Endometrial microvascular endothelial cells (primary cell): ENCODE data around the gene NELFA. TPM values are rescaled to one million over a fixed set of nuclear protein-coding genes. Genes with fewer than 3 reads are reported as not detected.
"Not testable (repeated sequence)": the region's sequence is repeated elsewhere in the genome, so short reads cannot be mapped to it uniquely, and the experiment has no call there.

ENCODE experiments used
- in situ Hi-C: cut with HindIII; loops from 2 replicates; pipeline ENCODE4 v1.10.0; 2017; ENCODE audit warnings: low sequenced_read_pairs, low pct_unique_long_range_greater_than_20kb; ENCODE audit errors: inconsistent ontology term
- total RNA-seq: library from RNA; depleted of rRNA; stranded (reverse); fragments of >200 nt; gene quantifications from one replicate; pipeline ENCODE4 v1.2.3, GENCODE V29; 2015; ENCODE audit errors: inconsistent ontology term

Gene NELFA
- total RNA-seq, 1 donor from 2014 or later = 27.2 TPM

DNA sequence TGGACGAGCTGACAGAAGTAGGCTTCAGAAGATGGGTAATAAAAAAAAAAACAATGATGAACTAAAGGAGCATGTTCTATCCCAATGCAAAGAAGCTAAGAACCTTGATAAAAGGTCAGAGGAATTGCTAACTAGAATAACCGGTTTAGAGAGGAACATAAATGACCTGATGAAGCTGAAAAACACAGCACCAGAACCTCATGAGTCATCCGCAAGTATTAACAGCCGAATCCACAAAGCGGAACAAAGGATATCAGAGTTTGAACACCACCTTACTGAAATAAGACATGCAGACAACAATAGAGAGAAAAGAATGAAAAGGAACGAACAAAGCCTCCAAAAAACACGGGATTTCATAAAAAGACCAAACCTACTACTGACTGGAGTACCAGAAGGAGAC is 10.5 kb downstream of the NELFA start:
- in situ Hi-C loops = no loop called here

DNA sequence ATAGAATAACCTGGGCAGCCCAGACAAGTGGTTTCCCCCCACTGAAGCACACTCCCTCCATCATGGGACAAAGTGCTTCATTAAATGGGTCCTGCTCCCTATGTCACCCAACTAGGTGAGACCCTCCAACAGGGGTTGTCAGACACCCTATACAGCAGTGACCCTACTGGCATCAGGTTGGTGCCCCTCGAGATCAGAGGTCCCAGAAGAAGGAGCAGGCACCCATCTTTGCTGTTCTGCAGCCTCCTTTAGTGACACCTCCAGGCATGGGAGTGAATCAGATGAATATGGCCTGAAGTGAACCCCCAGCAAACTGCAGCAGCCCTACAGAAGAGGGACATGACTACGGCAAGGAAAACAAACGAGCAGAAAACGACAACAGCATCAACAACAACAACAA is 11.1 kb downstream of the NELFA start:
- in situ Hi-C loops = no loop called here

GRCh38 chr4:1996866-1997611 is 11.7 kb downstream of the NELFA start:
- in situ Hi-C loops = no loop called here

- in situ Hi-C loops = no loop called here
These were observed 13.8 kb downstream of the NELFA start for GRCh38 chr4:1994938-1995337.

- in situ Hi-C loops = not testable (repeated sequence)
These were observed 14.9 kb downstream of the NELFA start for GRCh38 chr4:1993718-1994516.

- in situ Hi-C loops = no loop called here
These were observed 15.6 kb downstream of the NELFA start for GRCh38 chr4:1993169-1993516.

DNA sequence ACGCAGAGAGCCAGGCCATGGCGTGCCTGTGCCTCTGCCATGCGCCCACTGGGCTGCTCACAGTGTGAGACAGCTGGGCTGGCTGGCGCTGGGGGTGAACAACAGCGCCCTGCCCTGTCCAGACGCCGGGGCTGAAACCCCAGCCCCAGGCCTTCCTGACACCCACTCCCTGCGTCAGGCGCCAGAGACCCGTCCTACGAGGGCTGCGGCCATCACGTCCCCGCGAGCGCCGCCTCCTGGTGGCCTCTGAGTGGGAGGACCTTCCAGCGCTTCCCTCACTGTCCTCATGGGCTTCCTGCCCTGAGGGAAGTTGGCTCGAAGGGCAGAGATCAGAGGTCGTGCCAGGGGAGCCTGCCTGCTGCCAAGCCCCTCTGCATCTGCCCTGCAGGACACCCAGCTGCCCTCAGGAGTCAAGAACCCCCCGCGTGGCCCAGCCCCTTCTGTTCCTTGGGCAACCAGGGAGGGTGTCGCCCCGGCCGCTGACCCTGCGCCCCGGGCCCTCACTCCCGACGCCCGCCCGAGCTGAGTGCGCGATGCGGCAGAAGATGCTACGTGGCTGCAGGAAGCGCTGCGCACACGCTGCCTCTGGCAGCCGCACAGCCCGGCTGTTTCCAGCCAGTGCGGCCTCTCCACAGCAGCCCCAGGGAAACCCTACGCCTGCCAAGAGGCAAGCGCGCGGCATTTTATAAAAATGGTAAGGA is 16.2 kb downstream of the NELFA start:
- in situ Hi-C loops = no loop called here

DNA sequence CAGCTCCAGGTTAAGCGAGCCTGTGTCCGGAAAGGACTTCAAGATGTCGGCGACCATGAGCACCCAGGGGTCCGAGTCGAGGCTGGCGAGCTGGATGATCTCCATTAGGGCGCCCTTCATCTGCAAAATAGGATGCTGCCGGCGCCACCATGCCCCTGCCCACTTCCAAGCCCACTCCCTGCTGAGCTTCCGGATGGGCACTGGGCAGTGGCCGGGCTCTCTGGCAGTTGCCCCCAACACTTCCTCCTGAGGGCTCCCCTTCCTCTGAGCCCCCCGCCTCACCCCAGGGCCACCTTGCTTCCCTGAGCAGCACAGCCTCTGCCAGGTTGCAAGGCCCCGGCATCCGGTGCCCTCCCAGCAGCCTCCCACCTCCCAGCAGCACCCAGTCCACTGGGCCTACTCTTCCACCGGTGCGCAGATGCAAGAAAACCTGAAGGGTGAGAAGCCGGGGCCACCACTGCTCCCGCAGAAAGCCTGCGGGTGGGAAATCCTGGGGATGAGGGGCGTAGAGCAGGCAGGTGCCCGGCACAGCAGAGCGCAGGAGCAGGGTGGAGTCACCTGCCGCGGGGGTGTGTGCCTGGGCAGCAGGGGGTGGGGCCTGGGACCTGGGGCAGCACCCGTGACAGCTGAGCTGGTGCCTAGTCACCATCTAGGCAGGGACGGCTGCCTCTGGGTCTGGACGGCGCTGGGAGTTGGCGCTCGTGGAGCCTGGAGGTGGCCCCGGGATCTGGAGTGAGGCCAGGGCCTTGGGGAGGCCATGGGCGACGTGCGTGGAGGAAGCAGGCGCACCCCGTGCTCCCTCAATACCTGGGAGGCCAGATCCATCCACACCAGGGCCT is 17.0 kb downstream of the NELFA start:
- in situ Hi-C loops = no loop called here

DNA sequence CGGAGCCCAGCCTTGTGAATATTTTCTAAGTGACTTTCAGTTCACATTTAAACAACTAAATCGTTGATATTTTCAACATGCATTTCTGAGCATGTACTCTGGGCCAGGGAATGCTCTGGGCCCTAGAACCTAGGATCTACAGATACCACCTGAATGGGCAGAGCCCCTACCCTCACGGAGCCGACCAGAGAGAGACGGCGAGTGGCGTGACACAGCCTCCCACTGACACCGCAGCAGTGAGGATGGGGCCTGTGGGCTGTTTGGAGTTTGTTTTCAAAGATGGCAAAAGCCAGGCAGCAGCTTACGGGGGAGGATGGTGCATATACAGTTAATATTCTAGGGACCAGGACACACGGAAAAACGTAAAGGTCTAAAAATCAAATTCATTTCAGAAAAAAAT is 17.7 kb downstream of the NELFA start:
- in situ Hi-C loops = no loop called here

DNA sequence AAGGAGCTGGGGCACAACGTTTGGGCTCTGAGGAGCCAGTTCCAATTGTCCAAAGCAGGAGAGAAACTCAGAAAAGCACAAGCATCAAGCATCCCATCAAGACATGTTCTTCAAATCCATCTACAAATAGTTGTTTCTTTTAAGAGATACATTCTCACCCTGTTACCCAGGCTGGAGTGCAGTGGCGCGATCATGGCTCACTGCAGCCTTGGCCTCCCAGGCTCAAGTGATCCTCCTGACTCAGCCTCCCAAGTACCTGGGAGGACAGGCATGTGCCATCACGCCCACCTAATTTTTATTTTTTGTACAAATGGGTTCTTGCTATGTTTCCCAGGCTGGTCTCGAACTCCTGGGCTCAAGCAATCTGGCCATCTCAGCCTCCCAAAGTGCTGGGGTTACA is 18.1 kb downstream of the NELFA start:
- in situ Hi-C loops = no loop called here

DNA sequence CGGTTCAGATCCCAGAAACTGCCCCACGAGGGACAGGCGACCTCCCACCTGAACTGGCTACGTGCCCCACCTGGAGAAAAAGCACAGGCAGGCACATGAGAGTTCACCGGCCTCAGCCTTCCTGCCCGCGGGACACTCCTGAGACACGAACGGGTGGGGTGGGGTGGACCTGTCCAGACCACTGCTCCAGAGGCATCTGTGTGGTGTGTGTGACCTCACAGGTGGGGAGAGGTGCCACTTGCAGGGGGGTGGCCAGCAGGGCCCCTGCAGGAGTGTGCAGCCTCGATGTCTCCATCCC is 18.5 kb downstream of the NELFA start:
- in situ Hi-C loops = no loop called here

GRCh38 chr4:1989533-1990347 is 19.0 kb downstream of the NELFA start:
- in situ Hi-C loops = no loop called here

- in situ Hi-C loops = no loop called here
These were observed 20.4 kb downstream of the NELFA start for GRCh38 chr4:1988327-1988724.

- in situ Hi-C loops = no loop called here
These were observed 20.9 kb downstream of the NELFA start for GRCh38 chr4:1987721-1988326.

DNA sequence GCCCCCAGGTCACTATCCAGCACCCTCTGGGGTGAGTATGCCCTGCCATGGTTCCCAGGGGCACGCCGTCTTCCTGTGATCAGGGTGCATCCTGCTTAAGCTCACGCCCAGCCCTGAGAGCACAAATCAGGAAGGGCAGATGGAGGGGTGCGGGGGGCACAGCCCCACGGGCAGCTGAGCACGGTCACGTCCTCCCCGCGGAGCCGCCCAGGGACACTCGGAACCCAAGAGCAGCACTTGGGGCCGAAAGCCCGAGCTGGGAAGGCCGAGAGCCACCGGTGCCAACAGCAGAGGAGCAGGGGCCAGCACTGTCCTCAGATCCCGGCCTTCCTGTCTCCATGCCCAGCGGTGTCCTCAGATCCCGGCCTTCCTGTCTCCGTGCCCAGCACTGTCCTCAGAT is 21.5 kb downstream of the NELFA start:
- in situ Hi-C loops = no loop called here

DNA sequence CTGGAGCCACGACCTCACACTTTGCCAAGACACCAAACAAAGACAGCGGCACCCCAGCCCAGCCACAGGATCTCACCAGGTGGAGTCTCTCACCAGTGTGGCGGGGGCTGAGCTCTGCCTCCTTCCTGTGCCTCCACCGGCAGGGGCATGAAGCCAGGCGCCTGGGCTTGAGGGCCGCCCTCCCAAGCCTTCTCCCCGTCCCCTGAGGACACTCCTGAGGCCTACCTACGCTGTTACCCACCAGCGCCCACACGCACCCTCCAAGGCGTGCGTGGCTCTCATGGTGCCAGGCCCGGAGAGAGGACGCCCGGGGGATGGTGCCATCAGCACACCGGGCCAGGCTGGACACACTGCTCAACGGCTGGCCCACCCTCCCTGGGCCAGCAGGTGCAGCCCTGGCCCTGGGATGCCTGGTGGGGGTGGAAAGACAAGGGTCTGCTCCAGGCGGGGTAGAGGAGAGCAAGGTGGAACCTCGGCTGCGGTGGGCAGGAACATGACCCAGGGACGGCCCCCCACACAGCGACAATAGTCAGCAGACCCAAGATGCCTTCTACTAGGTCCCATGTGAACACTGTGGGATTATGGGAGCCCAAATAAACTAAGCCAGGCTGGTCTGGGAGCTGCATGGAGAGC is 22.1 kb downstream of the NELFA start:
- in situ Hi-C loops = no loop called here

- in situ Hi-C loops = no loop called here
These were observed 22.8 kb downstream of the NELFA start for GRCh38 chr4:1985780-1986577.
